Measurements from ENCODE around the gene ZNF740.
A peak's percentile ranks its signal among the peaks of the same experiment; 100 is the strongest.

Gene ZNF740

GRCh38 chr12:53230108-53230845, 49.8 kb downstream of the ZNF740 start:
- DNase-seq = no peak

GRCh38 chr12:53231671-53231920, 51.1 kb downstream of the ZNF740 start:
- DNase-seq = no peak

- DNase-seq = no peak
Measured at GRCh38 chr12:53231921-53232645, 51.6 kb downstream of the ZNF740 start, which contains the start of gene RARG. RARG (minus strand) TSS chr12:53232209; CDS start chr12:53227545, 4,664 bp downstream.

- peak; percentile 46 for DNase-seq
Measured at GRCh38 chr12:53232646-53233461, 52.3 kb downstream of the ZNF740 start.

- no peak for DNase-seq
Measured at GRCh38 chr12:53233671-53234121, 53.2 kb downstream of the ZNF740 start.

- DNase-seq = no peak
Measured at GRCh38 chr12:53234271-53234914, 53.9 kb downstream of the ZNF740 start.

- no peak for DNase-seq
Measured at GRCh38 chr12:53235164-53235563, 54.6 kb downstream of the ZNF740 start.

- no peak for DNase-seq
Measured at GRCh38 chr12:53235742-53236442, 55.4 kb downstream of the ZNF740 start.

GRCh38 chr12:53236443-53237111, 56.1 kb downstream of the ZNF740 start:
- DNase-seq = no peak

GRCh38 chr12:53239643-53240258, 59.2 kb downstream of the ZNF740 start:
- no peak for DNase-seq

- no peak for DNase-seq
Measured at GRCh38 chr12:53241623-53242412, 61.3 kb downstream of the ZNF740 start.

- no peak for DNase-seq
Measured at GRCh38 chr12:53244337-53244736, 63.8 kb downstream of the ZNF740 start.

Measured in NCI-H526 treated with DMSO at 0.1 percent for 48 hours (cell line).